ENCODE data around the gene CD36. TPM values are rescaled to one million over a fixed set of nuclear protein-coding genes. Genes with fewer than 3 reads are reported as not detected.

The CD36 gene
- total RNA-seq, 4 donors from 2014 or later, result 11.5 to 59.2 (median 31.5) TPM

GRCh38 chr7:80721883-80722615 is 83.6 kb downstream of the CD36 start:
- peak overlapping the region; percentile 32 to 78 (median 66) for H3K27ac ChIP-seq
- intact Hi-C loops (cut with DNase I; ENCODE audit: low total_unique reads), result no loop called here
- no peaks in the 10 kb centered on the region for H3K9me3 ChIP-seq
- DNase-seq, result no peak
- H3K27me3 ChIP-seq, result no peaks in the 10 kb centered on the region
- no peak overlapping the region for H3K4me3 ChIP-seq
- H3K36me3 ChIP-seq, result no peaks in the 10 kb centered on the region
- TF ChIP-seq POLR2AphosphoS5 (IDR thresholded peaks at IDR 0.05), result no peak
- TF ChIP-seq POLR2A (IDR thresholded peaks at IDR 0.05), result no peak
- TF ChIP-seq CTCF (IDR thresholded peaks at IDR 0.05), result no peak
- peaks cover 0 to 15% (median 5%) of the 10 kb centered on the region in 4 donors for H3K4me1 ChIP-seq
- in situ Hi-C loops (cut with MboI; ENCODE audit: low pct_ligation_motif_present in 1 of 4, low pct_unique_long_range_greater_than_20kb in 1 of 4, low sequenced_read_pairs in 3 of 4), result loop anchor here in 3 of 4 donors (25.0 kb wide), 1 partner anchor 190 kb away; the partner anchor contains the start of gene SEMA3C (in 3 of the 3)
- WGBS, 2 donors (ENCODE audit: low coverage in 1 of 2), result 55 to 100% methylated on average over 1 to 3 of the region's 3 CpGs

GRCh38 chr7:80722616-80723195 is 84.3 kb downstream of the CD36 start:
- TF ChIP-seq EP300 (IDR thresholded peaks at IDR 0.05; ENCODE audit: low read depth) (no peak), POLR2A (IDR thresholded peaks at IDR 0.05) (no peak), POLR2AphosphoS5 (IDR thresholded peaks at IDR 0.05) (peak; percentile 43 to 65 (median 59))
- H3K9me3 ChIP-seq, result no peaks in the 10 kb centered on the region
- WGBS, 2 donors (ENCODE audit: low coverage in 1 of 2), result 65 to 71% methylated on average over 1 to 3 of the region's 3 CpGs
- in situ Hi-C loops (cut with MboI; ENCODE audit: low pct_ligation_motif_present in 1 of 4, low pct_unique_long_range_greater_than_20kb in 1 of 4, low sequenced_read_pairs in 3 of 4) (loop anchor here in 3 of 4 donors (25.0 kb wide), 1 partner anchor 190 kb away; the partner anchor contains the start of gene SEMA3C (in 3 of the 3)), intact Hi-C loops (cut with DNase I; ENCODE audit: low total_unique reads) (no loop called here)
- no peaks in the 10 kb centered on the region for H3K27me3 ChIP-seq
- no peak overlapping the region for H3K4me3 ChIP-seq
- H3K4me1 ChIP-seq, result peaks cover 0 to 15% (median 5%) of the 10 kb centered on the region in 4 donors
- H3K27ac ChIP-seq, result peak overlapping the region; percentile 32 to 78 (median 66)
- peak; percentile 37 for DNase-seq
- H3K36me3 ChIP-seq, result no peaks in the 10 kb centered on the region

- H3K36me3 ChIP-seq, result no peaks in the 10 kb centered on the region
- in situ Hi-C loops (cut with MboI; ENCODE audit: low pct_ligation_motif_present in 1 of 4, low pct_unique_long_range_greater_than_20kb in 1 of 4, low sequenced_read_pairs in 3 of 4), result loop anchor here in 3 of 4 donors (25.0 kb wide), 1 partner anchor 188 kb away; the partner anchor contains the start of gene SEMA3C (in 3 of the 3)
- no peaks in the 10 kb centered on the region for H3K27me3 ChIP-seq
- 65 to 75% methylated on average over 4 of the region's 4 CpGs for WGBS, 2 donors (ENCODE audit: low coverage in 1 of 2)
- TF ChIP-seq POLR2AphosphoS5 (IDR thresholded peaks at IDR 0.05) (no peak), CTCF (IDR thresholded peaks at IDR 0.05) (no peak), POLR2A (IDR thresholded peaks at IDR 0.05) (no peak), EP300 (IDR thresholded peaks at IDR 0.05; ENCODE audit: low read depth) (no peak)
- H3K9me3 ChIP-seq, result no peaks in the 10 kb centered on the region
- H3K4me1 ChIP-seq, result peaks cover 0 to 18% (median 5%) of the 10 kb centered on the region in 4 donors
- no peak for DNase-seq
- intact Hi-C loops (cut with DNase I; ENCODE audit: low total_unique reads), result no loop called here
- no peak overlapping the region for H3K4me3 ChIP-seq
- H3K27ac ChIP-seq, result peak overlapping the region; percentile 30 to 78 (median 56)
Measured at GRCh38 chr7:80724249-80724871, 85.9 kb downstream of the CD36 start.

GRCh38 chr7:80725181-80725611 is 86.8 kb downstream of the CD36 start:
- H3K4me3 ChIP-seq, result no peak overlapping the region
- H3K9me3 ChIP-seq, result no peaks in the 10 kb centered on the region
- intact Hi-C loops (cut with DNase I; ENCODE audit: low total_unique reads), result no loop called here
- H3K36me3 ChIP-seq, result no peaks in the 10 kb centered on the region
- peak overlapping the region in 1 of 4 donors; percentile 70 for H3K27ac ChIP-seq
- in situ Hi-C loops (cut with MboI; ENCODE audit: low pct_ligation_motif_present in 1 of 4, low pct_unique_long_range_greater_than_20kb in 1 of 4, low sequenced_read_pairs in 3 of 4), result no loop called here
- 72 to 74% methylated on average over 4 of the region's 4 CpGs for WGBS, 2 donors (ENCODE audit: low coverage in 1 of 2)
- no peak for DNase-seq
- H3K4me1 ChIP-seq, result peaks cover 0 to 18% (median 6%) of the 10 kb centered on the region in 4 donors
- H3K27me3 ChIP-seq, result no peaks in the 10 kb centered on the region
- no peak for TF ChIP-seq POLR2A (IDR thresholded peaks at IDR 0.05)
- TF ChIP-seq CTCF (IDR thresholded peaks at IDR 0.05), result no peak
- TF ChIP-seq EP300 (IDR thresholded peaks at IDR 0.05; ENCODE audit: low read depth), result no peak
- no peak for TF ChIP-seq POLR2AphosphoS5 (IDR thresholded peaks at IDR 0.05)

Small RNAs within 50 kb of the gene (small RNA-seq; reads per million reads assigned to genes)
- gene AC073850.1, result 0 reads per million in 4 donors

Other genes with a start within 250 kb of the CD36 start
- gene GNAT3, start 126.6 kb upstream of the CD36 start, total RNA-seq, result not detected

Data from transverse colon (tissue), 4 donors.